Measurements from ENCODE around the gene ZFP42.

ZFP42 gene

GRCh38 chr4:187962926-187963325 lies 32.6 kb upstream of the ZFP42 start:
- H3K27me3 ChIP-seq (ENCODE audit: control insufficient read depth, low read length), result no peaks in the 10 kb centered on the region
- no peak overlapping the region for H3K4me2 ChIP-seq (ENCODE audit: low read length)
- H3F3A ChIP-seq (ENCODE audit: control insufficient read depth, insufficient read depth), result no peaks in the 10 kb centered on the region
- no peaks in the 10 kb centered on the region for H3K4me1 ChIP-seq (ENCODE audit: control insufficient read depth, low read length)
- H3K9me3 ChIP-seq (ENCODE audit: control insufficient read depth, insufficient read depth, low read length), result no peaks in the 10 kb centered on the region
- H3K79me2 ChIP-seq (ENCODE audit: control insufficient read depth, low read length), result no peaks in the 10 kb centered on the region
- no peaks in the 10 kb centered on the region for H4K20me1 ChIP-seq (ENCODE audit: control insufficient read depth, insufficient read depth, low read depth, low read length)
- H3K36me3 ChIP-seq (ENCODE audit: control insufficient read depth, low read length), result no peaks in the 10 kb centered on the region
- no peak overlapping the region for H3K27ac ChIP-seq (ENCODE audit: low read depth, low read length)
- no peak overlapping the region for H3K4me3 ChIP-seq (ENCODE audit: low read length)
- TF ChIP-seq EZH2phosphoT487 (IDR thresholded peaks at IDR 0.05; ENCODE audit: borderline replicate concordance, low read length) (no peak), CTCF (IDR thresholded peaks at IDR 0.05; ENCODE audit: low read depth, low read length, poor library complexity, severe bottlenecking) (no peak)
- H3K9me2 ChIP-seq (replicated peaks; ENCODE audit: control insufficient read depth, low read length), result no peaks in the 10 kb centered on the region

GRCh38 chr4:187965726-187966125 lies 29.8 kb upstream of the ZFP42 start:
- TF ChIP-seq CTCF (IDR thresholded peaks at IDR 0.05; ENCODE audit: low read depth, low read length, poor library complexity, severe bottlenecking), result no peak
- no peak for TF ChIP-seq EZH2phosphoT487 (IDR thresholded peaks at IDR 0.05; ENCODE audit: borderline replicate concordance, low read length)
- H3K4me3 ChIP-seq (ENCODE audit: low read length), result no peak overlapping the region
- H3K9me3 ChIP-seq (ENCODE audit: control insufficient read depth, insufficient read depth, low read length), result no peaks in the 10 kb centered on the region
- H3K9me2 ChIP-seq (replicated peaks; ENCODE audit: control insufficient read depth, low read length), result no peaks in the 10 kb centered on the region
- no peaks in the 10 kb centered on the region for H3K36me3 ChIP-seq (ENCODE audit: control insufficient read depth, low read length)
- H3K27ac ChIP-seq (ENCODE audit: low read depth, low read length), result no peak overlapping the region
- no peak overlapping the region for H3K4me2 ChIP-seq (ENCODE audit: low read length)
- H3K79me2 ChIP-seq (ENCODE audit: control insufficient read depth, low read length), result no peaks in the 10 kb centered on the region
- no peaks in the 10 kb centered on the region for H3F3A ChIP-seq (ENCODE audit: control insufficient read depth, insufficient read depth)
- H3K27me3 ChIP-seq (ENCODE audit: control insufficient read depth, low read length), result no peaks in the 10 kb centered on the region
- no peaks in the 10 kb centered on the region for H3K4me1 ChIP-seq (ENCODE audit: control insufficient read depth, low read length)
- H4K20me1 ChIP-seq (ENCODE audit: control insufficient read depth, insufficient read depth, low read depth, low read length), result no peaks in the 10 kb centered on the region

- Histone ChIP-seq H3F3A (ENCODE audit: control insufficient read depth, insufficient read depth) (no peaks in the 10 kb centered on the region), H3K4me2 (ENCODE audit: low read length) (no peak overlapping the region), H3K27me3 (ENCODE audit: control insufficient read depth, low read length) (no peaks in the 10 kb centered on the region), H3K27ac (ENCODE audit: low read depth, low read length) (no peak overlapping the region), H3K36me3 (ENCODE audit: control insufficient read depth, low read length) (no peaks in the 10 kb centered on the region), H4K20me1 (ENCODE audit: control insufficient read depth, insufficient read depth, low read depth, low read length) (no peaks in the 10 kb centered on the region), H3K4me3 (ENCODE audit: low read length) (no peak overlapping the region), H3K79me2 (ENCODE audit: control insufficient read depth, low read length) (no peaks in the 10 kb centered on the region), H3K4me1 (ENCODE audit: control insufficient read depth, low read length) (no peaks in the 10 kb centered on the region), H3K9me3 (ENCODE audit: control insufficient read depth, insufficient read depth, low read length) (no peaks in the 10 kb centered on the region), H3K9me2 (replicated peaks; ENCODE audit: control insufficient read depth, low read length) (no peaks in the 10 kb centered on the region)
- TF ChIP-seq EZH2phosphoT487 (IDR thresholded peaks at IDR 0.05; ENCODE audit: borderline replicate concordance, low read length) (no peak), CTCF (IDR thresholded peaks at IDR 0.05; ENCODE audit: low read depth, low read length, poor library complexity, severe bottlenecking) (no peak)
Measured at GRCh38 chr4:187972135-187972534, 23.4 kb upstream of the ZFP42 start.

- no peaks in the 10 kb centered on the region for H3K79me2 ChIP-seq (ENCODE audit: control insufficient read depth, low read length)
- H3F3A ChIP-seq (ENCODE audit: control insufficient read depth, insufficient read depth), result no peaks in the 10 kb centered on the region
- no peaks in the 10 kb centered on the region for H3K36me3 ChIP-seq (ENCODE audit: control insufficient read depth, low read length)
- H3K9me3 ChIP-seq (ENCODE audit: control insufficient read depth, insufficient read depth, low read length), result no peaks in the 10 kb centered on the region; the same call in 1 of the 2 replicates
- no peak overlapping the region for H3K27ac ChIP-seq (ENCODE audit: low read depth, low read length)
- H4K20me1 ChIP-seq (ENCODE audit: control insufficient read depth, insufficient read depth, low read depth, low read length), result no peaks in the 10 kb centered on the region
- H3K9me2 ChIP-seq (replicated peaks; ENCODE audit: control insufficient read depth, low read length), result no peaks in the 10 kb centered on the region
- H3K4me3 ChIP-seq (ENCODE audit: low read length), result no peak overlapping the region
- no peaks in the 10 kb centered on the region for H3K27me3 ChIP-seq (ENCODE audit: control insufficient read depth, low read length)
- TF ChIP-seq CTCF (IDR thresholded peaks at IDR 0.05; ENCODE audit: low read depth, low read length, poor library complexity, severe bottlenecking), result no peak
- H3K4me2 ChIP-seq (ENCODE audit: low read length), result no peak overlapping the region
- no peaks in the 10 kb centered on the region for H3K4me1 ChIP-seq (ENCODE audit: control insufficient read depth, low read length)
Measured at GRCh38 chr4:187983746-187984145, 11.8 kb upstream of the ZFP42 start.
